HG03442 (cell line): ENCODE data around the gene TIMM22.
"Not testable (repeated sequence)": the region's sequence is repeated elsewhere in the genome, so short reads cannot be mapped to it uniquely, and the experiment has no call there.

Experiments
- ATAC-seq: cut with Tn5 transposase; IDR thresholded peaks from one replicate; pipeline ENCODE4 v1.9.1; 2021; ENCODE audit warnings: mild to moderate bottlenecking, moderate library complexity; ENCODE audit not compliant: unreplicated experiment

TIMM22 gene

DNA sequence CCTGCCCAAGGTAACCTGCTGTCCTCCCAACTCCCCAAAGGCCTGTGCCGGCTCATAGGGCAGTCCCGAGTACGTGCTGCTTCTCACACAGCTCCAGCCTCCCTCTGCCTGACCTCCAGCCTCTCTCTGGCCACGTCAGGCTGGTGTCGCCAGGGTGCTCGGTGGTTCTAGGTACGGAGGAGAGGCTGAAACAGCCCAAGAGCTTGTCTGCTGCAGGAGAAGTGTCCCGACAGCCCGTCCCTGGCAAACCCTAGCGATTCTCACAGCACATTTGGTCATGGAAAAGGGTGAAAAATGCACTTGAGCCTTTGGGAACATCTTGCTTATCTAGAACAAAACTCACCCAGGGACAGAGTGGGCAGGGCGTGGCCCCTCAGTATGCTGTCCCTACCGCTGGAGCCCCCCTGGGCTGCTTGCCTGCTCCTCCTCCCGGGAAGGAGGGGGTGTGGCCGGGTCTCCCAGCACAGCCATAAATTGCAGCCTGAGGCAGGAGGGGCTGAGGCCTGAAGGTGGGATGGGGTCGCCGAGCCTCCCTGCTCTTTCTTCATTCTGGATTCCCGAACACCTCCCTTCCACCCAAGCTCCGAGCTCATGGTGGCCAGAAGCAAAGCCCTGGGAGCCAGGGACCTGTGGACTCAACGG is 40.4 kb downstream of the TIMM22 start:
- no peak for ATAC-seq

GRCh38 chr17:1038459-1039122 is 41.7 kb downstream of the TIMM22 start:
- no peak for ATAC-seq

DNA sequence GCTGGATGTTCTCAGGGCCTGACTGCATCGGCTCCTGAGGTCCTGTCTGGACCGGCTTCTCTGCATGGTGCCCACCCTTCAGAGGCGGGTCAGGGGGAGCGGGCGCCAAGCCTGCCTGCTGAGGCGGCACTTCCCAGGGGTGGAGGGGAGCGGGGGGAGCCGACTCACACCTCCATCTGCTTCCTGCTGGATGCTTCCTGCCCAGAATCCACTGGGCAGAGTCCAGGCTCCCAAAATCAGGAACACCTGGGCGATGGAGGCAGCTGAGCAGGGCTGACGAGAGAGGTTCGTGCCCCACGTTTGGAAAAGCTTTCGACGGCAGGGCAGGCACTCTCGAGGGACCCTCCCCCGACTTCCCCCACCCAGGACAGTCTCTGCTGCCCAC is 42.2 kb downstream of the TIMM22 start:
- no peak for ATAC-seq

DNA sequence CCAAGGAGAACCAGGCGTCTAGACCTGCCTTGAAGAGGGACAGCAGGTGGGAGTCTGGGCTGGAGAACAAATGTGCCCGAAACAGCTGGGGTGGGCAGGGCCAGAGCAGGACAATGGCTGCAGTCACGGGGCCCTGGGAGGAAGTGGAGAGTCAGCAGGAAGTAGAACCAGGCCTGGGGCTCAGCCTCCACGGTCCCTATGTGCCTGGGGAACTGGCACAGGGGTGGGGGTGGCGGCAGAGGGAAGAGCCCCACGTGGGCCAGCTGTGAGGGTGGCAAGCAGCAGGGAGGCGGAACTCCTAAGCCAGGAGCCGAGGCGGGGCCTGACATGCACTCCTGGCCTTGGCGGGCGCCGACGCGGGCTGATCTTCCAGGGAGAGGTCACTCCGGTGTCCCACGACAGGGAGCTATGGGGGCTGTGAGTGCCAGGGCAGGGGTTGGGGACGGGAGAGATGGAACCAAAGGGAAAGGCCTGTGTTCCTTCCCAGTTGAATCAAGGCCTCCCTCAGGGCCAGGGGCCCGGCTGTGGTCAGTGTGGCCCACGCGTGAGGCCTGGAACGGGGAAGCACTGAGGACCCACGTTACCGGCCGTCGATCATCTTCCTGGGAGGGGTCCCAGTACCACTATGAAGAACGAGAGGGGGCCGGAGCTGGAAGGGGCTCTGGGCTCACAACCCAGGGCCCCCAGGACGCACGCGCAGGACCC is 42.7 kb downstream of the TIMM22 start:
- ATAC-seq: no peak

DNA sequence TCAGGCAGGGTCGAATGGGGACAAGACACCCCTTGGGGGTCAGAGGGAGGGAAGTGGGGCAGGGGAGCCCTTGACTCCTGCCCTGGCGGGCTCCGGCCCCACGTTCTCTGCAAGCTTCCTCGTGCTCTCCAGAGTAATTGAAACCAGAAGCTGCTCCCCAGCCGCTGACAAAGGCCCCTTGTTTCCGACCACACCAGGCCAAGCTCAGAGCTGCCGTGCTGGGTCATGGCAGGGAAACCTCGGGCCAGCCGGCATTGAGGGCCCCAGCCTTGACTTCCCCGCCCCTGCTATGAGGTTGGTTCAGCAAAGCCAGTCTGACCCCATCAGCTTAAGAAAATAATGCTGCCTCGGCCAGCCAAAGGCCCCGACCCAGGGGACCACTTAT is 43.3 kb downstream of the TIMM22 start:
- no peak for ATAC-seq

DNA sequence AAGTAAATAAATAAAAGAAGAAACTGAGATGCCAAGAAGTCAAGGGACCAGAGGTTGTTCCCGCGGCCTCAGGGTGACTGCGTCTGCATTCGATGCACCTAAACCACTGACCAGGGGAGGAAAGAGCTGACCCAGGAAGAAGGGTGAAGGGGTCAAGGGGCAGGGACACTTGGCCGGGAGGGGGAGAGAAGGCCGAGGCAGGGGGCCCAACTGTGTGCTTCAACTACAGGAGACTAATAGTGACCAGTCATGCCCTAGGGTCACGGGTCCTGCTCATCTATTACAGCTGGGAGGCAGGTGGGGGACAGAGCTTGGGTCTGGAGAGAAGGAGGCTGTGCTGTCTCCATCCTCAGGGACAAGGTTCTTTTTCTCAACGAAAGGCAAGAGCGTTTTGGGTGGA is 44.8 kb downstream of the TIMM22 start:
- ATAC-seq: no peak

DNA sequence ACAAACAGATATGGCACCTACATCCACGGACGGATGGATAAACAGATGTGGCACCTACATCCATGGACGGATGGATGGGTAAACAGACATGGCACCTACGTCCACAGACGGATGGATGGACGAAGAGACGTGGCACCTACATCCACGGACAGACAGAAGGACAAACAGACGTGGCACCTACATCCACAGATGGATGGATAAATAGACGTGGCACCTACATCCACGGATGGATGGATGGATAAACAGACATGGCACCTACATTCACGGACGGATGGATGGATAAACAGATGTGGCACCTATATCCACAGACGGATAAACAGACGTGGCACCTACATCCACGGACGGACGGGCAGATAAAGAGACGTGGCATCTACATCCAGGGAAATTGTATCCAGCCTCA is 45.6 kb downstream of the TIMM22 start:
- no peak for ATAC-seq

GRCh38 chr17:1043601-1044251 is 46.8 kb downstream of the TIMM22 start:
- ATAC-seq: no peak

- not testable (repeated sequence) for ATAC-seq
Measured at GRCh38 chr17:1044387-1045009, 47.6 kb downstream of the TIMM22 start.

DNA sequence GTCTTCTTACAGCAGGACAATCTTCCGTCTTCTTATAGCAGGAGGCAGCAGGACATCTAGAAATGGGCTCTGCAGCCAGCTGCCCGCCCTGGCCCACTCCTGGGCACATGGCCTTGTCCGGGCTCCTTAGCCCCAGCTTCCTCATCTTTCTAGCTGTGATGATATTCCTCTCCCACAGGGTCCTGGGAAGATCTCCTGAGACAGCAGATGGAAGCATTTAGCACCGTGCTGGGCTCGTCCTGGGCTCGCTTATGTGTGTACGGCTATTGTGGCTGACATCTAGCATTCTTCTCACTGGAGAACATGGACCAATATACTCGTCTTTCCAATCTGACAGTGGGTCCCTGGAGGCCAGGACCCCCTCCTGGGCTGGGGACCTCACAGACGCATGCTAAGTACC is 48.5 kb downstream of the TIMM22 start:
- no peak for ATAC-seq

DNA sequence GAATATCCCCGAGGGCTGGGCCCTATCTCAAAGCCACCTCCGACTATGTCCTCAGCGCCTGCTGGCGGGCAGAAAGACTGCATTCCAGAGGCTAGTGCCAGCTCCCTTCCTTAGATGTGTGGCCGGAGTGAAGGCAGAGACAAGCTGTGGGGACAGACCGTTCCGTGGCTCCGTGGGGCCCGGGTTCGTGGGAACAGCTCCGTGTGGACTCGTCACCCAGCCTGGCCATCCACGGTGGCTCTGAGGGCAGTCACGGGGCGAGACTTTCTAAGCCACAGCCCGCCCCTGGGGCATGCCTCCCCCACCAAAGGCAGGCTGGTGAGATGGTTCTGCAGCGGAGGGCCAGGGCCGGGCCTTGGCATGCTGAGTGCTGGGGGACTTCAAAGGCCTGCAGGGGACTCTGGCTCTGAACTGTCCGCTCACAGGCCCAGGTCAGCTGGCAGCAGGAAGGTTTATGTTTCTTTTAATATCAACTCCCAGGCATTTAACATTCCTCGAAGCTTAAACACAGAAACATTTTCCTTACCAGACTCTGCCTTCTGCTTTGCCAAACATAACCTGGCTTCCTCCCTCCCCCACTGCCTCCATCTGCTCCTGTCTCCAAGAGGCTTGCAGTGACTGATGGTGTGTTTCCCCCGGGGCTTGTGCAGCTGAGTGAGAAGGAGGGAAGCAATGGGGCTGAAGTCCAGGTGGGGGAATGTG is 50.4 kb downstream of the TIMM22 start:
- no peak for ATAC-seq

DNA sequence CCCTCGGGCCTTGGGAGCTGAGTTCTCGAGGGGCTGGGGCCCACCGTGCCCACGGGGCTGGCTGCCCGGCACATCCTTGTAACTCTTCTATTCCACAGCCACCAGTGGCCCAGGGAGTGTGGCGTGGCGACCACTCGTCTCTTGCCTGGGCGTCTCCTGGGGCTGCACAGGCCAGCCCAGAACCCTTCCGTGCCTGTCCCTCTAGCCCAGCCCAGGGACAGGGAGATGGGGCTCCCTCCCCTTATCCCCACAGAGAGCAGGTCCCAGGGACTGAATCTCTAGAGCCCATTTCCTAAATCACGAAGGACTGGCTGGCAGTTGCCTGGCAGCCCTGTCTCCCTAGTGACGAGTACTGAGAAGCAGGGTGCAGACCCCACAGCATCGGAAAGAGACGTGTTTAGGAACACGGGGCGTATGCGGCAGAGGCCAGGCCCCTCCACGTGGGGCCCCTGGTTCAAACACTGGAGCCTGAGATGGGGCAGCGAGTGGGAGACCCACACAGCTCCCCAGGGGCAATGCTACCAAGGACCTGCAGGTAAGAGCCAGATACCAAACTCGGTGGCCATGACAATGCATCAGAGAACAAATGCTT is 51.0 kb downstream of the TIMM22 start:
- ATAC-seq: no peak

DNA sequence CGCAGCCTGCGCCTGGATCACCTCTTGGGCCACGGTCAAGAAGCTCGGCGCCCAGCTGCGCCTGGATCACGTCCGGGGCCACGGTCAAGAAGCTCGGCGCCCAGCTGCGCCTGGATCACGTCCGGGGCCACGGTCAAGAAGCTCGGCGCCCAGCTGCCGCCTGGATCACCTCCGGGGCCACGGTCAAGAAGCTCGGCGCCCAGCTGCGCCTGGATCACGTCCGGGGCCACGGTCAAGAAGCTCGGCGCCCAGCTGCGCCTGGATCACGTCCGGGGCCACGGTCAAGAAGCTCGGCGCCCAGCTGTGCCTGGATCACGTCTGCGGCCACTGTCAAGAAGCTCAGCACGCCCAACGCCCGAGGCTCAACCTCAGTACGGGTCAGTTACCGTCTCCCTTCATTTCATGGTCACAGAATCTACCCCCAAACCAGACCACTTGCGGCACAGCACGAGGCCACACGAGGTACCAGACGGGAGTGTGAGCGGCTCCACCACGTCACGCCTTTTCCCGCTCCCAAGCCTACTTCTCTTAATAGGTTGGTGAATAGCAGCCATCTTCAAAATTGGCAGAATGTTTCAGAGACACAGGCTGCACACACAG is 51.7 kb downstream of the TIMM22 start:
- not testable (repeated sequence) for ATAC-seq

DNA sequence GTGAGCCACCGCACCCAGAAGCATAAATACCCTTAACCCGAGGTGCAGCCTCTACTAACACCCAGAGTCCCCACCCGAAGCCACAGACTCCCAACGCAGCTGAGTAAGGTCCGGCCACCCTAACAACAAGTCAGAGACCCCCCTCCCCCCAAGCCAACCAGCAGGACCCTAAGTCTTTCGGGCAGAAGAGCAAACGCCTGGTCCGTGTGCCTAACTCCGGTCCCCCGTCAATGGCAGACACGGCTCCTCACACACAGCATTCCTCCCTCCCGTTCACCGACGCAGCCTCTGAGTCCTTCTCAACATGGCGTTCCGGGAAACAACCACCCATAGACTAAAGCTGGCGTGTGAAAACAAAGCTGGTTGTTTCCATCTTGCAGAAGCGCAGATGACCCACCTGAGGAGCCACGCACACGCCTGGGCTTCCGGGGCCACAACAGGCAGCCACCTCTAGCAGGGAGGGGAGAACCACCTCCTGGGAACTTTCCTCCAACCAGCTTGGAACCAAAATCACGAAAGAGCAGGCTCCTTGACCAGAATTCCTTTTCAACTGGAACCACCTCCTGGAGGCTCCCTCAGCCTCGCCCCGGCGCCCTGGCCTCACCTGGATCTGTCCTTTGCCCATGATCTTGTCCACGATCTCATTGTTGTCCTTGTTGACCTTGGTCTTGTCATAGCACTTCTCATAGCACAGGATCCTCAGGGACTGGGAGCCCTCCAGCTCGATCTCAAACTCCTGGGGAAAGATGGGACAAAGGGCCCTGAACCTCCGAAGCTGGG is 52.7 kb downstream of the TIMM22 start:
- ATAC-seq: no peak

DNA sequence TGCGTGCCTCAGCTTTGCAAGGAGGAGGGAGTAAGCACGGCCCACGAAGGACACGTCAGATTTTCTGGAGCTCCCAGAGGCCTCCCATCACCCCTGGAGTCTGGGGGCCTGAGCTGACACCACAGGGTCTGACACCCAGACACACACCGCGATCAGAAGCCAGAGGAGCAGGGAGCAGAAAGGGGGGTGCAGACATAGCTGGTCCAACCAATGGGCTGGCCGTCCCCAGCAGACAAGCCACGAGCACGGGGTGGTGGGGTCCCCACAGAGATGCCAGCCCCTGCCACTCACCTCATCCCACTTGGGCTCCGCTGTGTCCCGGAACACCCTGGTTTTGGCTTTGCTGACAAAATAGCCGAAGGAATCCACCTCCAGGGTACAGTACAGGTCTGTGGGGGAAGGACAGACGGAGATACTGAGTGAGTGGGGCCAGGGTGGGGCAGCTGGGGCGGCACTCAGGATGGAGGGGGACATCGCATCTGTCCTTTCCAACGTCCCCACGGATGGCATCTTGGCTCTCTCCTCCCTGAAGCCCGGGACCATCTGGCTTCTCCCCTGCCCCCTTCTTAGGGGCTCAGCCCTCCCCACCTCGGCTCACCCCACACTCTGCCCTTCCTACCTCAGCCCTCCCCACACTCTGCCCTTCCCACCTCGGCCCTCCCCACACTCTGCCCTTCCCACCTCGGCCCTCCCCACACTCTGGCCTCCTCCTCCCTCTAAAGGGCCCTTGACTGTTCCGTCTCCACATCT is 53.5 kb downstream of the TIMM22 start:
- no peak for ATAC-seq

DNA sequence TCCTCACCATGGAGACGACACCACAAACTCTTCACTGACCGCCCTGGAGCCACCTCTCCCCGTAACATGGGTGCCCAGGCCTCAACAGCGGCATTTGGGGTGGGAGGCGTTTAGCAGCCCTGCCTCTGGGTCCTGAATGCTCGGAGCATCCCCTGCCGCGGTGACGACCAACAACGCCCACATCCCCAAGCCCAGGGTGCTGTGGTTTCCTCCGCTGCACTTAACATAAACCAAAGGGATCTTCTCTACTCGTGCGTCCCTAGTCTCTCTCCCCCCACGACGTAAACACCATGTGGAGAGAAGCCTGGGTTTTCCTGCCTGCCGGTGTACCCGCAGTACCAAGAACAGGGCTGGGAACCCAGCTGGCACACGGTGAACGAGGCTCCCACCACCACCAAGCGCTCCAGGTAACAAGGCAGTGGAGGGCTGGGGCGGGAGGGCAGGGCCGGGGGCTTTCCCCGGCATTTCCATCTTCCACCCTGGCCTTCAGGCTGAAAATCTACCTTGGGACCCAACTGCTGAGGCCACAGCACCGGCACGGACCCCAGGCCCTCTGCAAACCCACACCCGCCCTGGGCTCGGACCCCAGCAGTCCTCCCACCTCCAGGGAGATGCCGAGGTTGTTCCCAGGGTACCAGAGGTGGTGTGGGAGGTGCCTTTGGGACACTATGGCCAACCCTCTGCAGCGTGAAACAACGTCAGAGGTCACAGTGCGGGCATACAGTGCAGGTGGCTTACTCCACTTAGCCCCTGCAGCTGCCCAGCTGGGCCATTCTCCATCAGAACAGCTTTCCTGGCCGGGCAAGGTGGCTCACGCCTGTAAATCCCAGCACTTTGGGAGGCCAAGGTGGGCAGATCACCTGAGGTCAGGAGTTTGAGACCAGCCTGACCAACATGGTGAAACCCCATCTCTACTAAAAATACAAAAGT is 54.3 kb downstream of the TIMM22 start:
- ATAC-seq: no peak
